ENCODE data around the gene ALCAM. TPM values are rescaled to one million over a fixed set of nuclear protein-coding genes. Genes with fewer than 3 reads are reported as not detected.

Gene ALCAM
- total and polyA plus RNA-seq, 2 of the 8 experiments (the other 6 are each of a cell fraction or from before 2014, with no cell fraction given): 10.8 to 33.0 TPM

- POLR2A ChIA-PET (ENCODE audit: partially characterized antibody): no interaction called here
- Histone ChIP-seq H3K23ac (ENCODE audit: insufficient read length) (no peak overlapping the region), H3K4ac (replicated peaks; ENCODE audit: insufficient read length, low read depth, low read length) (no peak overlapping the region), H4K20me1 (replicated peaks in 1 of 2; ENCODE audit: control insufficient read depth in 1 of 2, insufficient read depth in 2 of 2, low read length in 2 of 2) (no peaks in the 10 kb centered on the region), H2BK12ac (ENCODE audit: low read depth, low read length) (no peak overlapping the region), H3K27ac (ENCODE audit: low read depth, low read length) (no peak overlapping the region), H2AK5ac (ENCODE audit: low read depth, low read length) (no peak overlapping the region), H3K23me2 (ENCODE audit: low read depth, low read length) (no peaks in the 10 kb centered on the region), H4K5ac (ENCODE audit: insufficient read length, low read depth, low read length) (no peak overlapping the region), H4K91ac (replicated peaks; ENCODE audit: insufficient read length, low read length) (no peak overlapping the region), H2BK120ac (replicated peaks; ENCODE audit: low read depth, low read length) (no peak overlapping the region), H3K36me3 (ENCODE audit: control insufficient read depth in 2 of 4, insufficient read depth in 4 of 4, low read length in 3 of 4) (no peaks in the 10 kb centered on the region), H2BK5ac (ENCODE audit: low read depth, low read length) (no peak overlapping the region), H3K27me3 (replicated peaks in 1 of 4; ENCODE audit: control insufficient read depth in 3 of 4, extremely low read depth in 1 of 4, insufficient read depth in 3 of 4, low read length in 3 of 4) (no peaks in the 10 kb centered on the region), H4K8ac (ENCODE audit: extremely low read depth, insufficient read depth, low read length) (no peak overlapping the region), H3K14ac (ENCODE audit: insufficient read length) (no peak overlapping the region), H3K56ac (replicated peaks; ENCODE audit: insufficient read length, low read depth, low read length) (no peak overlapping the region), H3K4me3 (ENCODE audit: extremely low read depth in 1 of 4, insufficient read depth in 2 of 4, low read depth in 3 of 4, low read length in 4 of 4) (no peak overlapping the region), H2AFZ (ENCODE audit: low read length) (no peak overlapping the region), H3K9me3 (ENCODE audit: insufficient read depth in 2 of 2, low read depth in 1 of 2, low read length in 1 of 2) (no peaks in the 10 kb centered on the region), H2BK15ac (ENCODE audit: low read length) (no peak overlapping the region), H2BK20ac (ENCODE audit: low read length) (no peak overlapping the region), H3K9ac (replicated peaks in 1 of 4; ENCODE audit: extremely low read depth in 1 of 4, low read depth in 3 of 4, low read length in 3 of 4) (no peak overlapping the region), H3K4me1 (replicated peaks in 1 of 4; ENCODE audit: control insufficient read depth in 3 of 4, insufficient read depth in 4 of 4, low read length in 3 of 4) (peaks cover 0 to 4% (median 3%) of the 10 kb centered on the region in 4 experiments; a peak in 3 of 7 replicates), H3K79me1 (ENCODE audit: low read depth, low read length) (peaks cover 2% of the 10 kb centered on the region; the same call in 1 of the 2 replicates), H3K79me2 (ENCODE audit: control insufficient read depth in 1 of 2, insufficient read depth in 2 of 2, low read length in 2 of 2) (no peaks in the 10 kb centered on the region; a peak in 2 of 4 replicates), H3K4me2 (ENCODE audit: insufficient read depth in 1 of 2, low read depth in 2 of 2, low read length in 2 of 2) (no peak overlapping the region), H3K18ac (ENCODE audit: extremely low read depth, low read length) (no peak overlapping the region)
- CTCF ChIA-PET (ENCODE audit: partially characterized antibody): interaction anchor here (0.6 kb wide), 1 partner anchor 339 kb away, joined by 3 read pairs; no protein-coding TSS in a partner anchor
- no peak for FAIRE-seq
- no peak for DNase-seq (ENCODE audit: low read depth in 1 of 2, low spot score in 2 of 2)
- 87% methylated on average over 3 of the region's 3 CpGs; no CpG with 5 or more reads in 1 of the 2 experiments for WGBS, 2 experiments (ENCODE audit: extremely low coverage in 1 of 2, insufficient coverage in 1 of 2, insufficient read length in 1 of 2, insufficient replicate concordance in 2 of 2, low coverage in 1 of 2, low lambda C conversion rate in 2 of 2, missing lambda C conversion rate in 1 of 2)
- TF ChIP-seq CEBPB (IDR thresholded peaks at IDR 0.05; ENCODE audit: low read depth, low read length) (no peak), SP4 (IDR thresholded peaks at IDR 0.05; ENCODE audit: low read length) (no peak), E2F6 (IDR thresholded peaks at IDR 0.05) (no peak), RXRA (IDR thresholded peaks at IDR 0.05; ENCODE audit: insufficient read depth, low read depth, low read length) (no peak), SAP30 (IDR thresholded peaks at IDR 0.05; ENCODE audit: insufficient read depth, insufficient replicate concordance, low read length) (no peak)
These were observed 82.7 kb downstream of the ALCAM start for GRCh38 chr3:105449414-105449813.

Data from H1 (cell line).